ENCODE measurements around the gene SGK1.

- TF ChIP-seq POLR2A (IDR thresholded peaks at IDR 0.05) (no peak), CTCF (IDR thresholded peaks at IDR 0.05) (no peak)
Measured at GRCh38 chr6:134357022-134357487, 39.1 kb upstream of the SGK1 start.
